T-helper 1 cell (primary cell): ENCODE measurements around the gene YPEL1.
"Not testable (repeated sequence)": the region's sequence is repeated elsewhere in the genome, so short reads cannot be mapped to it uniquely, and the experiment has no call there.

Source experiments
- DNase-seq, 5 donors: peaks; one replicate each; pipeline ENCODE4 v3.0.0-alpha.2; 2012 to 2020

YPEL1 gene

DNA sequence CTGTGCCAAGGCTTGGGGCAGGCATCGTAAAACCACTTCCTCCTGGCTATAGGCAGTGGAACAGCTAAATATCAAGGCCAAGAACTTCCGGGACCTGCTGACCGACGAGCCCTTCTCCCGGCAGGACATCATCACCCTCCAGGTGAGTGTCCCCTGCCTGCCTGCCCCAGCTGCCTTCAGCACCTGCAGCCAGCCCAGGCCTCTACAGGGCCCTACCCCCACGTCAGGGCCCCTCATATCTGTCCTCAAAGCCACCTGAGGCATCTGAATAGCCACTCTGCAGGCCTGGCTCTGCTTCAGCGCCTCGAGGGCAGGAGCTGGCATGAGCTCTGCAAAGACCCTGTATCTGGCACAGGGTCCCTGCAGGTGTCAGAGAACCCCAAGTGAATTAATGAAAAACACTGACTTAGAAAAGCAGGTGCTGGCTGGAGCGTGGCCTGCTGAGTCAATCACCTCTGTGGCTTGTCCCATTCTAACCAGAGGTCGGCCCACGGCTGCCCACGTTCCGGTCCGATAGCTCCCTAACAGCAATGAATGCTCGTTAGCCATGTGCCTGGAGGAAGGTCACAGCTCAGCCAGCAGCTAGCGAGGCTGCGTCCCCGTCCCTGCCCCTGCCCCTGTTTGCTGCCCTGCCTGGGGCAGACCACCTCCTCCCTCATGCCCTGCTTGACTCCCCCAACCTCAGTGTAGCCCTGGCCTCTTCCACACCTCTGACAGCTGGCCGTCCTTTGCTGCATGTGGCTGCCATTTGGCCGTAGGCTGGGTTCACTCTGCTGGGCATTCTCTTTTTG, 53.0 kb downstream of the YPEL1 start:
- DNase-seq: no peak

DNA sequence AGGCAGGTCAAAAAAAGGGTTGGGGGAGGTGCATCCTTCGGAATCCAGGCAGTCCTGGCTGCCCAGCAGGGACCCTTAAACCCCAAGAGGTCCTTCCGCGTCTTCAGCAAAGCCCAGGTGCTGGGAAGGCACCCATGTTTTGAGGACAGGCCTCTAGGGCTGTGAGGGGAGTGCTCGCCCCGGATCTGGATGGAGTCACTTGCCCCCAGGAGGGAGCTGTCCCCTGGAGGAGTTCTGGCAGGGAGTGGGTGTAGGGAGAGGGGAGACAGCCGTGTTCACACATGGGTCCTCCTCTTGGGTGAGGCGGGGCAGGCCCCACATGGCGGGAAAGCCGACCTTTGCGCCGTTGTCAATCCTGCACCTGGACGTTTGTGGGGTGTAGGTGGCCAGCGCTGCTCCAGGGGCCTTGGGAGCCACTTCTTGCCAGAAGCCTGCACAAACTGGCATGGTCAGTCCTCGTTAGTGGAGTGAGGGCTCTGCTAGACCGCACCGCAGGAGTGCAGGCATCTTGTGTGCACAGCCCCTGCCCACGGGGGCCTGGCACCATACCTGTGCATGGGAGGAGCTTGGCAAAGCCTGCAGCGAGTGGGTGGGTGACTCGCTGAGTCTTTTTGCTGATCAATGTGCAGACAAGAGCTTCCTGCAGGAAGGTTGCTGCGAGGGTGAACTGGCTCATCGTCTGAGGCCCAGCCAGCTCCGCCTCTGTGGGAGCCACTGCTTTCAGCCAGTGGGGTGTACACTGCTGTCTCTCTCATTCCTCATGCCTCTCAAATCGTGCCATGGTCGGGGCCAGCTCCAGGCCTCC, 53.8 kb downstream of the YPEL1 start:
- DNase-seq: no peak

DNA sequence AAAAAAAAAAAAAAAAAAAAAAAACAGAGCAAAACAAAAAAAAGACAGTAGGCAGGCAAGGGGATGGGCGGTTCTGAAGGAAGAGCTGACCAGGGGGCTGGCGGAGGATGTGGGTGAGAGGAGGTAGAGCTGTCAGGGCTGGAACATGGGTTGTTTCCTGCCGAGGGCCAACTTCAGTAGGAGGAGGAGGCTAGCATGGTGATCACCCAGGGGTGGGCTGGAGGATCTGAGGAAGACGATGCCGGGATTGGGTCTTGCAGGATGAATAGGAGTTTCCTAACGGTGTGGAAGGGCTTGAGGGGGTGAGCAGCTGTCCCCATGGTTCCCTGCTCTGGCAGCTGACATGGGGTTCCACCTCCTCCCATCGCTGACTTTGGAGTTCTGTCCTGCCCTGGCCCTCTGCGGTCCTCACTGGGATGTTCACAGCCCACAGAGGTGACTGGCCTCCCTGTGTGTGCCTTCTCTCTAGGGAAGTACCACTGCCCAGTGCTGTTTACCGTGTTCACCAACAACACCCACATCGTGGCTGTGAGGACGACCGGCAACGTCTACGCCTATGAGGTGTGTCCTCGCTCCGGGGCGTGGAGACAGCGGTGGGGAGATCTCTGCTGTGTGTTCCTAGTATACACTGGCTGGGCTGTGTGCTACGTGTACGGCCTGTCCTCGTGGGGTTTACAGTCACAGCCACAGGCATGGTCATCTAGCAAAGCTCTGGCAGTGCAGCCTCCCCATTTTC, 54.6 kb downstream of the YPEL1 start:
- DNase-seq: no peak

DNA sequence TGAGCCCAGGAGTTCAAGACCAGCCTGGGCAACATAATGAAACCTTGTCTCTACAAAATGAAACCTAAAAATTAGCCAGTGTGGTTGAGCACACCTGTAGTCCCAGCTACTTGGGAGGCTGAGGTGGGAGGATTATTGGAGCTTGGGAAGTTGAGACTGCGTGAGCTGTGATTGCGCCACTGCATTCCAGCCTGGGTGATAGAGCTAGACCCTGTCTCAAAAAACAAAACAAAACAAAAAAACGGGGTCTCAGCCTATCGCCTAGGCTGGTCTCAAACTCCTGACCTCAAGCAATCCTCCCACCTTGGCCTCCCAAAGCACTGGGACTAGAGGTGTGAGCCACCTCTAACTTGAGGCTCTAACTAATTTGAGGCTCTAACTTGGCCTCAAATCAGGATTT, 56.2 kb downstream of the YPEL1 start:
- DNase-seq: no peak

DNA sequence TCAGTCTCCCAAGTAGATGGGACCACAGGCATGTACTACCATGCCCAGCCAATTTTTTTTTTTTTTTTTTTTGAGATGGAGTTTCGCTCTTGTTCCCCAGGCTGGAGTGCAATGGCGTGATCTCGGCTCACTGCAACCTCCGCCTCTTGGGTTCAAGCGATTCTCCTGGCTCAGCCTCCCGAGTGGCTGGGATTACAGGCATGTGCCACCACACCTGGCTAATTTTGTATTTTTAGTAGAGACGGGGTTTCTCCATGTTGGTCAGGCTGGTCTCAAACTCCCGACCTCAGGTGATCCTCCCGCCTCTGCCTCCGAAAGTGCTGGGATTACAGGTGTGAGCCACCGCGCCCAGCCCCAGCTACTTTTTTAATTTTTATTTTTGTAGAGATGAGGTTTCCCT, 56.8 kb downstream of the YPEL1 start:
- not testable (repeated sequence) for DNase-seq

DNA sequence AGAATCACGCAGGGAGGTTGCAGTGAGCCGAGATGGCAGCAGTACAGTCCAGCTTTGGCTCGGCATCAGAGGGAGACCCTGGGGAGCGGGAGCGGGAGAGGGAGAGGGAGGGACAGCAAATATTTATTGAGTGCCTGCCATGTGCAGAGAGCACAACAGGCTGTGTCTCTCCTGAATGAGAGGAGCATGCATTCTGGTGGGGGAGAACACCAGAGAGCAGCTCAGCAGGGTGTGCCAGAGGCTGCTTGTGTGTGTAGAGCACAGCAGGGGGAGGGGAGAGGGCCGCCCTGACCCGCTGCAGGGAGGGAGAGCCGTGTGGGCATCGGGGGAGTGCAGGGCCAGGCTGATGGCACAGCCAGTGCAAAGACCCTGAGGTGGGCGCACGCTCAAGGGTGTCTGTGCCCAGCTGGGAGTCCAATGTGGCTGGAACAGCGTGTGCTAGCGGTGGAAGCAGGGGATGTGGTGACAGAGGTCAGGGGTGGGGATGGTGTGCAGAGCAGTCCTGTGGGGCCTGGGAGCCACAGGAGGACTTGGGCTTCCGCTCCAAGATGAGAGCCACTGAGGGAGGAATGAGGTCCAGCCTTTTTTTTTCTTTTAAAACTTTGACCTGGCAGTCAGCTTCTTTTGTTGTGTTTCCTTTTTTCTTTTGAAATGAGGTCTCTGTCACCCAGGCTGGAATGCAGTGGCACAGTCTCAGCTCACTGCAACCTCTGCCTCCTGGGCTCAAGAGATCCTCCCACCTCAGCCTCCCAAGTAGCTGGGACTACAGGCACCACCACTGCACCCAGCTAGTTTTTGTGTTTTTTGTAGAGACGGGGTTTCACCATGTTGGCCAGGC, 57.8 kb downstream of the YPEL1 start:
- DNase-seq: no peak

DNA sequence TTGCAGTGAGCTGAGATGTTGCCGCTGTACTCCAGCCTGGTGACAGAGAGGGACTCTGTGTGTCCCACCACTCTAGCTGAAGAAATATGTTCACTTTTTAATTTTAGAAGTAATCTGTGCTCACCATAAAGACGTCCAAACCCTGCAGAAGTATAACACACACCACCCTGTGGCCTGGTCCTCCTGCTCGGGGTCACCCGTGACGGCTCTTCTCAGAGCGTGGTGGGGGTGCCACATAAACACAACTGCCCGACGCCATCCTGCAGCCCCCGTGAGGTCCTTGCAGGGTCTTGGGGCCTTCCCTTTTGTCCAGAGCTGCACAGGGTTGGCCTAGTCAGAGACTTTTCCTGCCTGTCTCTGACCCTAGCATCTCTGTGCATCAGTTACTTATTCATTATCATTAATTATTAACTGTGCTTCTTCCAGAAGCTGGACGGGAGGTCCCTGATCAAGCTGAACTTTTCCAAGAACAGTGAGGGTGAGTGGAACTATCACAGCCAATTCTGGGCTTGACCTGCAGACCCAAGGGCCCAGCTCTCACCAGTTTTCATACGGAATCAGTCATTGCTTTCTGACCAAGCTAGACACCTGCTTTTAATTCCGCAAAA, 60.9 kb downstream of the YPEL1 start:
- DNase-seq: no peak

DNA sequence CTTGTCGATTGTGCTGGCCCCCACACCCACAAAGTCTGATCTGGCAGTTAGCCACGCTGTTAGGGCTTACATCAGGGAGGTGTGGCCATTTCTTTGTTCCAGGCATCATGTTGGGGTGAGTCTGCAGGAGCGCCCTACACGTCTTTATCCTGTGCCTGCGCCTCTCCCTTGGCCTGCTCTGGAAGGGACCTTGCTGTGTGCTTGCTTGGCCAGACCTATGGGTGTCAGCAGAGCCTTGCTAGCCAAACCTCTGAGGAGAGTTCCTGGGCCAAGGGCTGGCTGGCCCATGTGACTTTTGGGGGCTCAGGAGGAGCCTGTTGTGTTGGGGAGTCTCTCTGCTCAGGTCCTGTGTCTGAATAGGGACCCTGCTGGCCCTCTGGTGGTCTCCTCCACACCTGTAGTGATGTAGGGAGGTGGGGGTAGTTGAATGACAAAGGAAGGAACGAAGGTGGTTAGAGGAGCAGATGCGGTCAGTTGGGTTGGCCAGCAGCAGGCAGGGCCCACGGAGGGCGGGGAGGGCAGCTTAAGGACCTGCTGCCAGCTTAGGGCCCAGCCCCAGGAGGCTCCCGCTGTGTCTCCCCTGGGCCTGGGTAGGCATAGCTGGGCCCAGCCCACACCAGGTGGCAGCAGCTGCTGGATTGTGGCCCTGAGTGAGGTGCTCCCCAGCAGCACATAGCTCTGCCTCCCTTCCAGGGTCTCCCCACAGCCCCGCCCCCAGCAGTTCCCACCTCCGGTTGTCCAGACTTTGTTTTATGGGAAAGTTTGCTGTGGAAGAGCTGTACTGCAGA, 61.9 kb downstream of the YPEL1 start:
- no peak for DNase-seq

DNA sequence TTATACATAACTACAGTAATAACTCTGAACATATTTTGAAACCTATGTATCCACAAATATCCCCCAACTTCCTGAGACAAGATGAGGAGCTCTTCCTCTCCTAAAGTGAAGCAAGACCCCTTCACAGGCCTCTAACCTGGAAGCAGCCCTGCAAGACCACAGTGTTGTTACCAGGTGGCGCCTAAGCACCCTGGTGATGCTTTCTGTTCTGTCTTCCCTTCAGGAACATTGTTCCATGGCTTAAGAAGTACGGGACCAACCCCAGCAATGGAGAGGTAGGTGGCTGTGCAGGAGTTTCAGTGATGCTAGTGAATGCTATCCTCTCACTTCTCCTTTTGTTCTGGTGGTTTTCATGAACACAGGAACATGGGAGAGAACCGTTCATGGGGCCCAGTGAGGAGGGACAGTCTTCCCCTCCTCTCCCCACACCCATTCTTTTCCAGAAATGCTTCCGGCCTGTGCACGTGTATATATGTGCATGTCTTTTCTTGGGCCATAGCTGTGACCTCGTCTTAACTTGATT, 63.4 kb downstream of the YPEL1 start:
- no peak for DNase-seq

DNA sequence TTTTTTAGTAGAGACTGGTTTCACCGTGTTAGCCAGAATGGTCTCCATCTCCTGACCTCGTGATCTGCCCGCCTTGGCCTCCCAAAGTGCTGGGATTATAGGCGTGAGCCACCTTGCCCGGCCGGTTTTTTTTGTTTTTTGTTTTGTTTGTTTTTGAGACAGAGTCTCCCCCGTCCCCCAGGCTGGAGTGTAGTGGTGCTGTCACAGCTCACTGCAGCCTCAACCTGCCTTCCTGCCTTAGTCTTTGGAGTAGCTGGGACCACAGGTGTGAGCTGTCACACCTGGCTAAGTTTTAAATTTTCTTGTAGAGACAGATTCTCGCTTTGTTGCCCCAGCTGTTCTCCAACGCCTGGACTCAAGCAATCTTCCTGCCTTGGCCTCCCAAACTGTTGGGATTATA, 66.6 kb downstream of the YPEL1 start:
- no peak for DNase-seq

DNA sequence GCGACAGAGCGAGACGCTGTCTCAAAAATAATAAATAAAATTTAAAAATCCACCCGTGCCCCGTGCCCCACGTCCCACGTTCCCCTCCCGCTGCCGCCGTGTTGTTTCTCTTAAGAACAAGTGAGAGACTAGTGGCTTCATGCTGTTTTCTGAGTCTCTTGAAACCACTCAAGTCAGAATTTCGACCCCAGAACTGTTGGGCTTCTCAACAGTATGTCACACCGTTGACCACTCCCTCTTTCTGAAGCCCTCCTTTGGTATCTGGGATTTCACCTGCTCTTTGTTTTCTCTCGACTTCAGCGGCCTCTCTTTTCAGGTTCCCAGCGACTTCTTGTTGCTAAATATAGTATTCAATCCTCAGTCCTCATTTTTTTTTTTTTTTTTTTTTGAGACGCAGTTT, 68.8 kb downstream of the YPEL1 start:
- DNase-seq: no peak

DNA sequence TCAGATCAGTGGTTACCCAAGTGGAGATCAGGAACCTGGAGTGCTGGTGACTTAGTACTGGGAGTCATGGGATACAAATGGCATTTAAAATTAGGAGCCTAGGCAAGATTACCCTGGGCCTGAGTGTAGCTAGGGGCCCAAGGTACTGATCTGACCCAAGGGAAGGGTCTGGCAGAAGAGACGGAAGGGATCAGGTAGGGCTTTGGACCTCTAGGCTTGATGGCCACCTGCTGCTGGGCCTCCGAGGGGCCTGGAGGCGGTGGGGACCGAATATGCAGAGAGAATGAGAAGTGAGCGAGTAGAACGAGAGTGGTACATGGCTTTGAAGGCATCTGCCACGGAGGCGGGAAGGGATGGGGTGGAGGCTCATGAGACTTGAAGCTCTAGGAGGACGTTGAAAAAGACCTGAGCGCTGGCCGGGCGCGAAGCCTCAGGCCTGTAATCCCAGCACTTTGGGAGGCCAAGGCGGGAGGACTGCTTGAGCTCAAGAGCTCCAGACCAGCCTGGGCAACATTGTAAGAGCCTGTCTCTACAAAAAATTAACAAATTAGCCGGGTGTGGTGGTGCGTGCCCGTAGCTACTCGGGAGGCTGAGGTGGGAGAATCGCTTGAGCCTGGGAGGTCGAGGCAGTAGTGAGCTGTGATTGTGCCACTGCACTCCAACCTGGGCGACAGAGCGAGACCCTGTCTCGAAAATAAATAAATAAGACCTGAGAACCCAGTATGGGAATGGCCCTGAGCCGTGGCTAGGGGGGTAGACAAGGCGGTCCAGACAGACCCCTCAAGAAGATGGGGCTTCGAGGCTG, 70.3 kb downstream of the YPEL1 start:
- no peak for DNase-seq

DNA sequence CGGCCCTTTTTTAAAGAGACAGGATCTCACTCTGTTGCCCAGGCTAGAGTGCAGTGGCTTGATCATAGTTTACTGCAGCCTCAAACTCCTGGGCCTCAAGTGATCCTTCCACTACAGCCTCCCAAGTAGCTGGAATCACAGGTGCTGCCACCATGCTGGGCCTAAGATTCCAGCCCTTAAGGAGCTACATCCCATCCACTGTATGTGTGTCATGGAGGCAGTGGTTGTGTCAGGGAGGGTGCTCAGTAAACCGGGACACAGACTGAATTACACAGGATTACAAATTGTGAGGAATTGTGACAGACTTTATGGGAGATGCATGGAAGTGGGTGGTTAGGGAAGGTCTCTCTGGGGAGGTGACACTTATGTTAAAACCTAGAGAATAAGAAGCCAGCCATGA, 71.9 kb downstream of the YPEL1 start:
- no peak for DNase-seq

DNA sequence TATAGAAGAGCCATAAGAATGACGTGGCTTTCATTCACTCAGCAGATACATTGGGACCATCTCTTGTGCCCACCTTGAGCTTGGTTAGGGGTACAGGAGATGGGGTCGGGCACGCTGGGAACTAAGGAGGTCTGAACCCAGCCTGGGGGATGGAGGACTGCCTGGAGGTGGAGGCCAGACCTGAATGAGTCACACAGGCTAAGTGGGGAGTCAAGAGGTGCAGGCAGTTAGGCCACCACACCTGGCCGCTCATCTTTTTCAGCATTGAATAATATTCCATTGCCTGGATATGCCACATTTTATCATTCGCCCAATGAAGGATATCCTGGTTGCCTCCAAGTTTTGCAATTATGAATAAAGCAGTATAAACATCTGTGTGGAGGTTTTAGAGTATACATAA, 73.6 kb downstream of the YPEL1 start:
- no peak for DNase-seq

DNA sequence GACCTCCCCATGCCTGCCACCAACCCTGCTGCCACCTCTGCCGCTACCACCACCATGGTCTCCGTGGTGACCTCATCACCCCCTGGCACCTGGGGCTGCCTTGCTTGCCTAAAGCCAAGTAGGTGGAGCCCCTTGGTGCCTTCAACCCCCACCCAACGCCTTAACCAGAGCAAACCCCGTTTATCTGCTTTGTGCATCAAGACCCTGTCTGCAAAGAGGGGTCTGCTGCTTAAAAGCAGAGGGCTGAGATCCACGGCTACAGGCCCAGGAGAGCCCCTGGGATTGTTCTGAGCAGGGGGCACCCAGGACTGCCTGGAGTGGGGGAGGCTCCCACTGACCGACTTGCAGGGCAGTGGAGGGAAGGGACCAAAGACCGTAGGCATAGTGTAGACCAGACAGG, 74.7 kb downstream of the YPEL1 start:
- no peak for DNase-seq

DNA sequence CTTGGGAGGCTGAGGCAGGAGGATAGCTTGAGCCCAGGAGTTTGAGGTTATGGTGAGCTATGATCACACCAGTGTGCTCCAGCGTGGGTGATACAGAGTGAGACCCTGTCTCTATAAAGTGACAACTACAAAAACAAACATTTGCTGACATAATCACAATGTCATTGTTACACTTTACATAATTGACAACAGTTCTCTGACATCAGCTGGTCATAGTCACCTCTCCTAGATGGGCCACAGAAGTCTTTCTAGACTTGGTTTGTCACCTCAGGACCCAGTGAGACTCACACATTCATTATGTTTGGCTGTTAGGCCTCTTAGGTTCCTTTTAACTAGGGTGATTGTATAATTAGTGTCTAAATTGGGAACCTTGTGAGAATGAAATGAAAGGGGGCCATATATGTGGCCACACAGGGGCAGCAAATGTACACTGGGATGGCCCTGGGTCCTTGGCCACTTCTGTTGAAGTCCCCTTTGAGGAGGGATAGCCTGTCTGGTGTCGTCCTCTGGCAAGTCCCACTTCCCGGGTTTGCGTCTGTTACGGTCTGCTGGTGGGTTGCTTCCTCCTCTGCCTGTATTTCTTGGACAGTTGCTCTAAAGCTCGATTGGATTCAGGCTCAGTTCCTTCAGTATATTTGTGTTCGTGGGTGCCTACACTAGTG, 75.6 kb downstream of the YPEL1 start:
- DNase-seq: no peak

DNA sequence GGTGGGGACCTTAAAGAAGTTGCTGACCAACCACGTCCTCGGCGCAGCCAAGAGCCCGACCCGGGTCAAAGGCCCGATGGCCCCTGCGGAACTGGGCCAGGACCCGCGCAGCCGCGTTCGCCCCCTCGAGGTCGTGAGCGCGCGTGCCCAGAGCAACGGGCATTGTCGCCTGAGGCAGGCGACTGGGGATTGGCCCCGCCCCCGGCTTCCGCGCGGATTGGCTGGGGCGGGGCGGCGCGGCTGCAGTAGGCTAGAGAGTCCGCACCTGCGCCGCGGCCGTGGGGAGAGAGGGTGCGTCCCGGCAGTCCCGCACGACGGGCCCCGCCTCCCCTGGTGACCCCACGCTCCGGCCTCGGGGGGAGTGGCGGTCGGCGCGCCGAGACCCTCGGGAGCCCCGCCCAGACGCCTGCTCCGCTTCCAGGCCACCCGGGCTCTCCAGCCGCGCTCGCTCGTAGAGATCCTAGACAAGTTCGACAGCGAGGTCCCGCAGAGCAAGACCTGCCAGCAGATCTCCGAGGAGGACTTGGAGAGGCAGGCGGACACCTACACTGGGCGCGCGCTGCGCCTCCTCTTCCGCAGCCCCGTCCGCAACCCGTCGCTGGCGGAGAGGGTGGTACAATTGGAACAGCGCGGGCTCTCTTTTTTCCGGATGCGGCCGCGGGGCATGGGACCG, 78.1 kb downstream of the YPEL1 start:
- DNase-seq: peak; percentile 72 to 84 (median 76)

DNA sequence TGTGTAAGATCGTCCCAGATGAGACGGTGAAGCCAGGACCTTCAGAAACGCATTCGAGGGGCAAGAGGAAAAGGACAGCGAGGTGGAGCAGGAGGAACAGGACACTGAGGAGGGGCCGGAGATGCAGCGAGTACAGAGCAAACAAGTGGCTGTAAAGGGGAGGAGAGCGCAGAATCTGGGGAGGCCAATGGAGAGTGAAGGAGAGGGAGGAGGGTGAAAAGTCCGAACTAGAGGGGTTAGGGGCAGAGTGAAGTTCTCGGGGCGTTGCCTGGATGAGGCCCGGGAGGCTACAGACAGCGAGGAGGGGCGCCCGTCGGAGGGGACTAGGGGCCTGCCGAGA, 78.6 kb downstream of the YPEL1 start:
- no peak for DNase-seq
